ENCODE data around the gene SELENOO.

The SELENOO gene

DNA sequence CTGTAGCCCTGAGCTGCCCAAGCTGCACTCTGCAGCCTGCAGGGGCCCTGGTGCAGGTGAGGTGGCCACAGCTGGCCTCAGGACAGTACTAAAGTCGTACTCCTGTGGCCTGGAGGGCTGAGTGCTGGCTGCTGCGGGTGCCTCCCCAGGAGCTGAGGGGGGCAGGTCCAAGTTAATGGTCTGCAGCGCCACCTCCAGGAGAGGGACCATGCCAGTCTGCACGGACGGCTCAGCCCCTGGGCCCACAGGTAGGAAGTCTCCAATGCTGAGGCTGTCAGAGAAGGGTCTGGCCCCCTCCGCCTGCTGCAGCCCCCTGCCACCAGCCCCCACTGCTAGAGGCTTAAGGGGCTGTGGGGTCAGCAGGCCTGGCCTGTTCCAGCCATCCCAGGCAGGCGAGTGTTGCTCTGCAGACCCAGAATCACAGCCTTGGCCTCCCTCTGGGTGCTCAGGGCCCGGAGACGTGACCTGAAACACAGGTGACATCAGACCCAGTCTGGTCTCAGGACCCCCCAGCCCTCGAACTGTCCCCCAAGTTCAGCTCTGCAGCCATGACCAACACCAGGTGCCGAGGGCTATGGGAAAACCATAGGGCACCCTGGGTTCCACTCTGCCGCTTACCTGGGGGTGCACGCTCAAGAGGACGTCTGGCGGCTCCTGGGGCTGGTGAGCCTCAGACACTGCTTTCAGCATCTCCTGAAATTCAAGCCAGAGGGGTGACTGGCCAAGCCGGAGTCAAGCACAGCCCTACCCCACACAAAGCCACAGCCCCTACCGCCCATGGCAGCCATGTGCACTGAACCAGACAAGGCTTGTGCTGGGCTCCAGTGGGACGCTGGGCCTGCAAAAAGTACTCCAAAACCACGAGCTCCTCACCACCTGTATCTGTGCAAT lies 20.8 kb downstream of the SELENOO start:
- Mint-ChIP-seq H3K27ac (no peak overlapping the region), H3K9me3 (no peaks in the 10 kb centered on the region), H3K27me3 (no peaks in the 10 kb centered on the region), H3K4me3 (no peak overlapping the region), H3K36me3 (ENCODE audit: low read depth) (peaks cover 27% of the 10 kb centered on the region), H3K4me1 (ENCODE audit: low read depth) (no peaks in the 10 kb centered on the region)

DNA sequence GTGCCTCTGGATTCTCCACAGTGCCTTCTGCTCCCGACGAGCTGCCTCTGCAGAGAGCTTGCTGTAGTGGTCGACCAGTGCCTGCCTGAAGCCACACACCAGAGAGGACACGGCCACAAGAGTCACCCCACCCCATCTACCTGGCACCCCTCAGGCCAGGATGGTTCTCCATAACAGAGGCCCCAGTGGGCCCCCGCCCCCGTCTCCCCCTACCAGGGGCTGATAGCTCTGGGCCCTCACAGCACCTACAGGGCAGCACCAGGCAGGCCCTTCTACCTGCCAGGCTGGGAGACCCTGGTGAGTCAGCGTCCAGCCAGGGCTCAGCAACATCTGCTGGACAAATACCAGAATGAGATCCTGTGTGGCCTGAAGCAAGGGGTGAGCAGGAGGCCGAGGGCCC lies 21.7 kb downstream of the SELENOO start:
- H3K36me3 Mint-ChIP-seq (ENCODE audit: low read depth): peaks cover 22% of the 10 kb centered on the region
- no peaks in the 10 kb centered on the region for H3K27me3 Mint-ChIP-seq
- H3K27ac Mint-ChIP-seq: no peak overlapping the region
- no peak overlapping the region for H3K4me3 Mint-ChIP-seq
- H3K9me3 Mint-ChIP-seq: no peaks in the 10 kb centered on the region
- no peaks in the 10 kb centered on the region for H3K4me1 Mint-ChIP-seq (ENCODE audit: low read depth)

DNA sequence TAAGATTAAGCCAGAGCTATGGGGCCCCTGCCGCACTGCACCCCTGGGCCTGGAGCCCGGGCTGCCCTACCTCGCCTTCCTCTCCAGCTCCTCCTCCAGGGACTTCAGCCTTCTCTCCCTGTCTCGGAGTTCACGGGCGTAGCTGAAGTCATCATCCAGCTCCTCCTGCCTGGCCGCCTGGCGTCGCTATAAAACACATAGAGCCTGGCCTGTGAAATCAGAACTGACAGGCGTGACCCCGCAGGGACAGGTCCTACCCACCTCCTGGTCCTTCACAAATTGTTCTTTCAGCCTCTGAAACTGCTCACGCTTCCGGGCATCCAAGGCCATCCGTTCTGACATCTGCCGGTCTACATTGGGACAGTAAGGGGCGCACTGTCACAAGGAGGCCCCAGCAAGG lies 23.3 kb downstream of the SELENOO start:
- H3K36me3 Mint-ChIP-seq (ENCODE audit: low read depth): peaks cover 22% of the 10 kb centered on the region
- H3K27ac Mint-ChIP-seq: no peak overlapping the region
- no peaks in the 10 kb centered on the region for H3K27me3 Mint-ChIP-seq
- no peak overlapping the region for H3K4me3 Mint-ChIP-seq
- no peaks in the 10 kb centered on the region for H3K9me3 Mint-ChIP-seq
- no peaks in the 10 kb centered on the region for H3K4me1 Mint-ChIP-seq (ENCODE audit: low read depth)

DNA sequence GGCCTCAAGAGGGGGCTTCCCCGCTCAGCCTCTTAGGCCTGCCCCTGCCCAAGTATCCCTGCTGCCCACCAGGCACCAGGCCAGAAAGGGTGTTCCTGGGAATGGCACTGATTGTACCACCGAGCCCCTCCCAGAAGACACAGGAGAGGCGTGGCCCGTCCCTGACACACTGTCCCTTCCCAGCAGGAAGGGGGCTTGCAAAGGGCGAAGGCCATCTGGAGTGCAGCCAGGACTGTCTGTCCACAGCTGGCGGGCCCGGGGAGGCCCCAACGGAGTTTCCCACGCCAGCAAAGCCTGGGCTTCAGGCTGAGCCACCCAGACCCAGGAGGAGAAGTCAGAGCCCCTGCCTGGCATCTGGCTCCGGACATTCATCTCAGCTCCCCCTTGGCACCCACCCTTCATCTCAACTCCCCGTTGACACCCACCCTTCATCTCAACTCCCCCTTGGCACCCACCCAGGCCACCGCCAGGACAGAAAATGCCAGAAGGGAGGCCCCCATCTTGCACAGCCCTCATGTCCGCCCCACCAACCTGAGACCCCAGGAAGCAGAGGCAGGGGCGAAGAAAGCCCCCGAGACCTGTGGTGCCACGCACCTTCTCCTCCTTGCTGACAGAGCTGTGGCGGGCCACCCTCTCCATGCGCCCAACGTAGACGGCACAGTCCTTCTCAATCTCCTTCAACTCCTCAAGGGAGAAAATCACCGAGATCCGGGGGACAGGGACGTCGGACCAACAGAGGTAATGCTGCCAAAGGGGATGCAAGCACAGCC lies 24.6 kb downstream of the SELENOO start:
- H3K36me3 Mint-ChIP-seq (ENCODE audit: low read depth): peaks cover 27% of the 10 kb centered on the region
- no peaks in the 10 kb centered on the region for H3K9me3 Mint-ChIP-seq
- H3K27ac Mint-ChIP-seq: no peak overlapping the region
- H3K27me3 Mint-ChIP-seq: no peaks in the 10 kb centered on the region
- H3K4me3 Mint-ChIP-seq: no peak overlapping the region
- no peaks in the 10 kb centered on the region for H3K4me1 Mint-ChIP-seq (ENCODE audit: low read depth)

DNA sequence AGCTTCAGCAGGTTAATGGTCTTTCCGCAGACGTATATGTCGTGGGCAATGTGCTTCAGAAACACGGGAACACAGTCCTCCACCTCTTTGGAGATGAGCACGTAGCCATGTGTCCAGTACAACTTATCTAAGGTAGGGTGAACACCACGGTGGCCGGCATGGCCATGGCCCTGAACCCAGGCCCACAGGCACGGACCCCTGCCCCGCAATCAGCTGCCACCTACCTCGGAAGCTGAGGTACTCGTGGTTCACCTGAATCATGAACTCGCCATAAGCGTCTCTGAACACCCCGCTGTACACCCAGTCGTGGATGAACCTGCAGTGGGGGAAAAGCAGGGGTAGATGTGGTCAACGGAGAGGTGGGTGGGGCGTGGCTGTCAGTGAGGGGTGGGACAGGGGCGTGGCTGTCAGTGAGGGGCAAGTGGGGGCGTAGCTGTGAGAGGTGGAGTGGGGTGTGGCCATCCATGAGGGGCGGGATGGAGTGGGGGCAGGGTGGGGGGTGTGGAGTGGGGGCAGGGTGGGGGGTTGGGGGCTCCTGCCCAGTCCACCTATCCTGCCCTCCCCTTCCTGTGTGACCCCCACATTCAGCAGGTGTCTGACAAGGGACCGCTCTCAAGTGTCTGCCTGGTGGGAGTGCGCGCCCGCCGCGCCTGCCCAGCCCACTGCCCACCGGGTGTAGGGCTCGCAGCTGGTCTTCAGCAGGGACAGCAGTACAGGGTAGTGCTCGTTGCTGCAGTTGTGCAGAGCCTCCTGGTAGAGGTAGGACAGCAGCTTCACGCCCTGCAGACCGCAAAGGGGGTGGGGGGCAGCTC lies 25.5 kb downstream of the SELENOO start:
- no peak overlapping the region for H3K27ac Mint-ChIP-seq
- no peaks in the 10 kb centered on the region for H3K9me3 Mint-ChIP-seq
- H3K36me3 Mint-ChIP-seq (ENCODE audit: low read depth): peaks cover 27% of the 10 kb centered on the region
- no peaks in the 10 kb centered on the region for H3K4me1 Mint-ChIP-seq (ENCODE audit: low read depth)
- H3K4me3 Mint-ChIP-seq: no peak overlapping the region
- no peaks in the 10 kb centered on the region for H3K27me3 Mint-ChIP-seq

DNA sequence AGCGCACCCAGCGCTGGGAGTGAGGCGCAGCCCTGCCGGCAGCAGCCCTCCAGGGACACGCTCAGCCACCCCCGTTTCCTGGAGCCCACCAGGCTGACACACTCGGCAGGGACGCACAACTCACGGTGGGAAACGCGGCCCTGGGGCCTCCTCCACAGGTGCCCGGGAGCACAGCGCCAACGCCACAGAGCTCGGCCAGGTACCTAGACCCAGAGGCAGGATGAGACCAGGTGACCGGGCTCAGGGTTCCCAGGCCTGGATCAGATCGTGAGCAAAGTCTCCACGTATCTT lies 26.0 kb downstream of the SELENOO start:
- H3K27me3 Mint-ChIP-seq: no peaks in the 10 kb centered on the region
- no peak overlapping the region for H3K4me3 Mint-ChIP-seq
- no peaks in the 10 kb centered on the region for H3K9me3 Mint-ChIP-seq
- H3K36me3 Mint-ChIP-seq (ENCODE audit: low read depth): peaks cover 27% of the 10 kb centered on the region
- no peak overlapping the region for H3K27ac Mint-ChIP-seq
- H3K4me1 Mint-ChIP-seq (ENCODE audit: low read depth): no peaks in the 10 kb centered on the region

DNA sequence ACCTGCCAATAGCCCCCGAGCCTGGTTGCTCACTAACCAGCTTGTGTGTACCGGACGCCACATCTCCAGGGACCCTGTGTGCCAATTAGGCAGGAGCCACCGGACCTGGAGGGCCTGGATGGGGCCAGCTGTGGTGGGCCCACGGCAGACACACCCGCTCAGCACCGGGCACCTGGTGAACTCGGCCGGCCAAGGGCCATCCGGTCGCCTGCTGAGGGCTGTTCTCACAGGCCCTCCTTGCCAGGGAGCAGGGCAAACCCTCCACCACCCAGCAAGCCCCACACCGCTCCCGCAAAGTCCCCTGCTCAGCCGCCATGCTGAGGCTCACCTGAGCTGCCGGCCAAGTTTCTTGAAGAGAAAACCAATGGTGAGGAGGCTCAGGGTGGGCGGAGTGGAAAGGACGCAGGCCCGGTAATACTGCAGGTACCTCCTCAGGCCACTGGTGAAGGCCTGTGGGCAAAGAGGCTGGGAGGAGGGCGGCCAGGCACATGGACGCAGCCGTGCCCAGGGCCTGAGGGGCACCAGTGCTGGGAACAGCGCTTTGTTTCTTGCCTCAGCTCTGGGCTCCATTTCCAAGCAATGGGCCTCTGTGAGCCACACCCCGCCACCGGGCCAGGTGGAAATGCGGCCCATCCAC lies 26.9 kb downstream of the SELENOO start:
- Mint-ChIP-seq H3K27ac (no peak overlapping the region), H3K36me3 (ENCODE audit: low read depth) (peaks cover 30% of the 10 kb centered on the region), H3K27me3 (no peaks in the 10 kb centered on the region), H3K4me3 (no peak overlapping the region), H3K9me3 (no peaks in the 10 kb centered on the region), H3K4me1 (ENCODE audit: low read depth) (no peaks in the 10 kb centered on the region)

DNA sequence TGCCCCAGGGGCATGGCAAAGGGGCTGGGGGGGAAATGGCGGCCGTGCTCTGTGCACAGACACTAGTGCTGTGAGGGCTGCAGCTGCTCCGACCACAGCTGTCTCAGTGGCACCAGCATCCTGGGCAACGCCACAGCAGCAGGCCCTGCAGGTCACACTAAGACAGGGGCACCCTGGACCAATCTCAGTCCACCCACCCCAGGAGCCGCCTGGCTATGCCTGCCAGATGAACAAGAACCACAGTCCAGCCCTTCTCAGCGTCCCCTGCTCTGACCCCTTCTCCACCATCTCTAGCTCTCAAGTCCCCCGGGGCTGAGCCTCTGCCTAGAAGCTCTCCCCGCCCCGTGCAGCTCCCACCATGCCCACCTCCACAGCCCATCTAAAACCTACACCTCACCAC lies 27.6 kb downstream of the SELENOO start:
- no peak overlapping the region for H3K4me3 Mint-ChIP-seq
- no peaks in the 10 kb centered on the region for H3K9me3 Mint-ChIP-seq
- peaks cover 31% of the 10 kb centered on the region for H3K36me3 Mint-ChIP-seq (ENCODE audit: low read depth)
- H3K4me1 Mint-ChIP-seq (ENCODE audit: low read depth): no peaks in the 10 kb centered on the region
- no peak overlapping the region for H3K27ac Mint-ChIP-seq
- H3K27me3 Mint-ChIP-seq: no peaks in the 10 kb centered on the region

DNA sequence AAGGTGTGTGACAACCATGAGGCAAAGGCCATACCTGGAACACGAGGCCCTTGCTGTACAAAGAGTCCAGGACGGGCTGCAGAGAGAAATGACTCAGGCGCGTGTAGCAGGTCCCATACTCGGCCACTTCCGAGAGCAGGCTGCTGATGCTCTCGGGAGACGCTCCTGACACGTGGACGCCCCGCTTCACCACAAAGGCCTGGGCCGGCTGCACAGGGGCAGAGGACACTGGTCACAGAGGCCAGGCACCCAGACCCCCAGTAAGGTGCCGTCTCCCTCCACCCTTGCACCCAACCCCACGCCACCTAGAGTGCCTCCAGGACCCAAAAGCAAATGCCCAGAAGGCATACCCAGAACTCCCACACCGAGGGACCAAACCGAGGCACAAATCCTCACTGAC lies 28.6 kb downstream of the SELENOO start:
- no peak overlapping the region for H3K27ac Mint-ChIP-seq
- peaks cover 33% of the 10 kb centered on the region for H3K36me3 Mint-ChIP-seq (ENCODE audit: low read depth)
- H3K4me1 Mint-ChIP-seq (ENCODE audit: low read depth): no peaks in the 10 kb centered on the region

DNA sequence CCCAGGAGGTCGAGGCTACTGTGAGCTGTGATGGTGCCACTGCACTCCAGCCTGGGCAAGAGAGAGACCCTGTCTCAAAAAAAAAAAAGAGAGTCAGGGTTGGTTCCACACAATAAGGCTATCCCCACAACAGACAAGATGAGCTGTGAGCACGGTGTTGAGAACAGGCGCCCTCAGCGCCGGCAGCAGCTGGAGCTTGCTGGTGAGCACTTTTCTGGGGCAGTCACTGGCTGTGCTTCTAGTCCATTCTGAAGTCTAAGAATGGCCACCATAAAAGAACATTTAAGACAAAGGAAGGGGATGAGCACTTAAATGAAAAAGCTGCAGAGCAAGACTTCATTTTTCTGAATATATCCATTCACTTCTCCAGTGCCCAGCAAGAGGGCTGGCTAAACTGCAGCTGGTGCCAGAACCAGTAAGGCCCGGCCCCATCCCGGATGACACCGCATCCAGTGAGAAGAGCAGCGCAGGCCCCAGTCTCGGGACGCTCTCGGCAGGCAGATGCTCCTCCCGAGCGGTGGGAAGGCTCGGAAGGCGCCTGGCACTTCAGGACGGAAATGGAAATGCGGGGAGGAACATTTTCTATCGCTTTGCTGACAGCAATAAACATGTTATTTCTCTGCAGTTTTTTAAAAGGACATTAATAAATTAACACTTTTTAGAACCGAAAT lies 31.8 kb downstream of the SELENOO start:
- H3K4me3 Mint-ChIP-seq: no peak overlapping the region
- H3K4me1 Mint-ChIP-seq (ENCODE audit: low read depth): peaks cover 5% of the 10 kb centered on the region
- no peaks in the 10 kb centered on the region for H3K9me3 Mint-ChIP-seq
- no peak overlapping the region for H3K27ac Mint-ChIP-seq
- H3K27me3 Mint-ChIP-seq: no peaks in the 10 kb centered on the region
- H3K36me3 Mint-ChIP-seq (ENCODE audit: low read depth): peaks cover 34% of the 10 kb centered on the region

More for the DNA sequence above, 28.6 kb downstream of the SELENOO start:
- Mint-ChIP-seq H3K4me3 (no peak overlapping the region), H3K9me3 (no peaks in the 10 kb centered on the region), H3K27me3 (no peaks in the 10 kb centered on the region)

DNA sequence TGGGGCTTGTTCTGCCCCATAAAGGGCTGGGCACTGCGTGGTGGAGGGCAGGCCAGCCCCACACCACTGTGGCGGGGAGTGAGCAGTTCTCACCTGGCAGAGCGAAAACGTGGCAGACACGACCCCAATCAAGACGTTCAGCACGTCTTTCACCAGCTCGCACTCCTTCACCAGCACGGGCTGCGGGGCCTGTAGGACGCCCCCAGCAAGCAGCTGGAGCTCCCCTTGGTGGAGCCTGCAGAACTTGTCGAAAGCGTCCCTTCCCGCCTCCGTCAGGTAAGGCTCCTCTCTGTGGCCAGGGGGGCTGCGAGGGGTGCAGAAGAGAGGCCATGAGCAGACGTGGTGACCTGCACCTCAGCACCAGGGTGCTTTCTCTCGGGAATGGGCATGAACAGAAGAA lies 32.4 kb downstream of the SELENOO start:
- Mint-ChIP-seq H3K36me3 (ENCODE audit: low read depth) (peaks cover 40% of the 10 kb centered on the region), H3K9me3 (no peaks in the 10 kb centered on the region), H3K4me1 (ENCODE audit: low read depth) (peaks cover 10% of the 10 kb centered on the region), H3K4me3 (no peak overlapping the region), H3K27ac (no peak overlapping the region), H3K27me3 (no peaks in the 10 kb centered on the region)

DNA sequence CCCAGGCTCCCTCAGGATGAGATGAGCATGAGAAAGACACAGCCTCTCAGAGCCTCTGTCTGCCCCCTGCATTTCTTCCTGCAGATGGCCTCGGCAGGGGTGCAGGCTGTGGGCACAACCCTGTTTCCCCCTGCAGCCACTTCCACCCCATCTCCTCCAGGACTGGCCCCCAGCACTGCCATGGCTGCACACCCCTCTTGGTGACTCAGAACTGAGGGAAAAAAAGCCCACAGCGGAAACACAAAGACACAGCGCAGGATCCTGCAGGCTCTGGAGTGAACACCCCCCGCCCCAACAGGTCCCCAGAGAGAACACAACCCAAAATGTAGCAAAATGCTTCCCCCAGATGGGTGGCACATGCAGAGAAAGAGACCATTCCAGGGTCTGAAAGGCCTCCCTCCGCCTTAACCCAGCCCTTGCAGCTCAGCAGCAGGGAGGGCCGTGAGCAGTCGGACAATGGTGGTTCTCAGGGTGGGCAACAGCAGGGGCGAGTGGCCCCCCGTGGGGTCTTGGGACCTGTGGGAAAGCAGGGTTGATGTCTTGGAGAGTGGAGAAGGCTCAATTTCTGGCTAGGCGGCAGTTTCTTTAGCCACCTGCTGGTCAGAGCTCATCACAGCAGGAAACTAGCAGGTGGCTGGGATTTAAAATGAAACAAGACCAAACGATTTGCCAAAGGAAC lies 36.1 kb downstream of the SELENOO start:
- no peaks in the 10 kb centered on the region for H3K9me3 Mint-ChIP-seq
- H3K27me3 Mint-ChIP-seq: no peaks in the 10 kb centered on the region
- peaks cover 39% of the 10 kb centered on the region for H3K36me3 Mint-ChIP-seq (ENCODE audit: low read depth)
- H3K4me3 Mint-ChIP-seq: no peak overlapping the region
- peaks cover 20% of the 10 kb centered on the region for H3K4me1 Mint-ChIP-seq (ENCODE audit: low read depth)
- no peak overlapping the region for H3K27ac Mint-ChIP-seq

DNA sequence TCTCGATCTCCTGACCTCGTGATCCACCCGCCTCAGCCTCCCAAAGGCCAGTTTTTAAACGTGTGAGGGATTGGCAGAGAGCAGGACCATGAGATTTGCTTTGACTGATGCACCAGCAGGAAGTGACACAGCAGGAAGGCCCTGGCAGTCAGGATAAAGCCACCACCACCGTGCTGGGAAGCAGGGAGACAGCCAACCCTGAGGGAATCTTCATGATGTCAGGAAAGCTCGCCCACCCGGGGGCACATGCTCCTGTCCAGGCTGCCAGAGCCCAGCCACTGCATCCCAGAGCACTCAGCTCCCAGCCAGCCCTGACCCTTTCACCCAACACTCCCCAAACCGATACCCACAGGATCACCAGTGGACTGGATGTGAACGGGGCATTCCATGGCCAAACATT lies 37.9 kb downstream of the SELENOO start:
- H3K9me3 Mint-ChIP-seq: no peaks in the 10 kb centered on the region
- H3K27me3 Mint-ChIP-seq: no peaks in the 10 kb centered on the region
- peaks cover 26% of the 10 kb centered on the region for H3K36me3 Mint-ChIP-seq (ENCODE audit: low read depth)
- H3K27ac Mint-ChIP-seq: no peak overlapping the region
- no peak overlapping the region for H3K4me3 Mint-ChIP-seq
- H3K4me1 Mint-ChIP-seq (ENCODE audit: low read depth): peaks cover 38% of the 10 kb centered on the region
